ENCODE data around the gene LGR4.
"Not testable (repeated sequence)": the region's sequence is repeated elsewhere in the genome, so short reads cannot be mapped to it uniquely, and the experiment has no call there.

LGR4 gene

GRCh38 chr11:27331981-27332380 is 140.6 kb downstream of the LGR4 start:
- DNase-seq, result no peak

- no peak for DNase-seq
These were observed 141.8 kb downstream of the LGR4 start for GRCh38 chr11:27330633-27331270.

GRCh38 chr11:27329867-27330632 is 142.5 kb downstream of the LGR4 start:
- no peak for DNase-seq

GRCh38 chr11:27328614-27329013 is 144.0 kb downstream of the LGR4 start:
- DNase-seq, result no peak

- not testable (repeated sequence) for DNase-seq
These were observed 145.5 kb downstream of the LGR4 start for GRCh38 chr11:27327064-27327463.

- DNase-seq, result not testable (repeated sequence)
These were observed 150.4 kb downstream of the LGR4 start for GRCh38 chr11:27322196-27322595.

- not testable (repeated sequence) for DNase-seq
These were observed 151.2 kb downstream of the LGR4 start for GRCh38 chr11:27321340-27321739.

- no peak for DNase-seq
These were observed 153.5 kb downstream of the LGR4 start for GRCh38 chr11:27319072-27319471.

GRCh38 chr11:27317751-27318150 is 154.8 kb downstream of the LGR4 start:
- no peak for DNase-seq
